Inflammatory macrophage treated with lipopolysaccharide for 4 hours (primary cell): ENCODE measurements around the gene CYP19A1.
A peak's percentile ranks its signal among the peaks of the same experiment; 100 is the strongest.

Experiments
- DNase-seq: peaks from one replicate; pipeline ENCODE4 v3.0.0-alpha.2; 2020

CYP19A1 gene

DNA sequence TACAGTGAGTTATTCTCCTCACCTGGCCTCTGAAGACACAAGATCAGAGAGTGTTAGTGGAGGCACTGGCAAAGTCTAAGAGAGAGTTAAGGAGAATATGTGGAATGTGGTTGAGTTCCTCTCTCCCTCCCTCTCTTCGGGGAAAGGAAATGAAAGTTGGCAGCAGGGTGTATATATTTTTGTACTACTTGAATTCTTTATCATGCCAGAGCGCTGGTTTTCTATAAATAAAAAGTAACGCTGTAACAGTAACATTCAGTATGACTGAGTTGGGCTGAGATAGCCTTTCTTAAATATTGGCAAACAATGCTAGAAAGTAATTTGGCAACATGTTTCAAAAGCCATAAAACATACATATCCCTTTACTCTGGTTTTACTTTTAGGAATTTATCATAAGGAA, 166.2 kb downstream of the CYP19A1 start:
- DNase-seq, result no peak

DNA sequence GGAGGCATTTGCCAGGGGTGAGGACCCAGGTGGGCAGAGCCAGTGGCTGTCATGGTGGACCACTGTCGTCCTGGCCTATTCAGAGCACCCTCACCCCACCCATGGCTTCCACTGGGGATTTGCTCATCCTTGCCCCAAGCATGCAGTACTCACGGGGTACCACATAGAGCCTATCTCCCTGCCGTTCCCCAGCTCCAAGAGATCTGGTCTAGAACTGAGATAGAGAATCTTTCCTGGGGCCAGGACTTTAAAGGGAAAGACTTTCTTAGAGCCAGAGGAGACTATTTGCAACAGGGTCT, 166.8 kb downstream of the CYP19A1 start:
- DNase-seq, result no peak

DNA sequence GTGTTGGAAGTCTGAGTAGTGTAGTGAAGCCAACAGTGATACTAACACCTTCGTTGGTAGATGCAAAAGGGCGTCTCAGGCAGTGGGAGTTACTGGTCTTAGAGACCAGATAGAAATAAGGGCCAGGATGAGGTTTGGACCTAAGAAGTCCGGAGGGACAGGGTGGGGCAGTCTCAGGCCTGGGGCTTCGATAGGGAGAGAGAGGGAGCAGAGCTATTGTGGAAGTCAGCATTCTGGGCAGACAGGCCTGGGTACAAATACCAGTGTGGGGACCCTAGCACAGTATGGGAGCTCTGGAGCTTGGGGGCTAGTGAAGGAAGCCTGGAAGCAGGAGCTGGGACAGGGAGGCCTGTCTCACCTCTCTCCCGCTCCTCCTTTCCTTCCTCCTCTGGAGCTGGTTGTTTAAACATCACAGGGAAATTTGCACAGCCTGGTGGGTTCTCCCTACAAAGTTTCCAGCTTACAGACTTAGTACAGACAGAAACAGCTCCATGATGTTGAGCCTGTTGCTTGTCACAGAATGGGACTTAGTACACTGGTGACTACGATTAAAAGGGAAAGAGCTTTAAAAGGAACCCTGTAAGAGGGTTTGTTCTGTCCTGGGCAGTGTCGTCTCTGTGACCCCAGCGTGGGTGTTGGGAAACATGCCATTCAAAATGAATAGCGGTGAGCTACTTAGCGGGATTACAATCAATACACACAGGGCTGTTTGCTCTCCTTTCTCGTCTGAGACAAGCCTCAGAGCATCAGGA, 167.3 kb downstream of the CYP19A1 start:
- DNase-seq, result no peak

DNA sequence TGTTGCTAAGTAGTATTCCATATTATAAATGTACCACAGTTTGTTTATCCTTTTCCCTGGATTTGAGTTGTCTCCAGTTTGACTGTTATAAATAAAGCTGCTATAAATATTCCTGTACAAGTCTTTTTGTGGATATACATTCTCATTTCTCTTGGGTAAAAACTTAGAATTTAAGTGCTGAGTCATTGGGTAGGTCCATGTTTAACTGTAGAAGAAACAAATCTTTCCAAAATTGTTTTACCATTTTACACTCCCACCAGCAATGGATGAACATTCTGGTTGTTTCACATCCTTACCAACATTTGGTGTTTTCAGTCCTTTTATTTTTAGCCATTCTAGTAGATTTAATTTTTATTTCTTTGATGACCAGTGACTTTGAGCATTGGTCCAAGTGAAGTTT, 169.7 kb downstream of the CYP19A1 start:
- DNase-seq, result no peak

DNA sequence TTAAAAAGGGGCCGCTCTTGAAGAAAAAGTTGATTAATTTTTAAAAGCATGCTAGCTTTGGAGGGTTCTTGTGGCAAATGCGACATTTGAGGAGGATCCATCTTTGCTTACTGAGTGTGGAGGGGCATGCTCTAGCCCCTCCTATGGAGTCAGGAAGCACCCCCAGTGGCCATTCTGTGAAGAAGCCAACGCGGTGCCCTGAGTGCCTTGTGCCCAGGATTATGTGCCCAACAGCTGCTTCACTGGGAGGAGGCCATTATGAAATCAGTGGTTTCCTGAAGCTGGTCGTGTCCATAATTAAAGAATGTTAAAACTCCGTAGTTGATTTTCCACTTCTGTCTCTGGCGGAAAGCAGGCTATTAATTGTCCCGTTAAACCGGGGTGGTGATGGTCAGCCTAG, 174.6 kb downstream of the CYP19A1 start:
- DNase-seq, result peak; percentile 31

DNA sequence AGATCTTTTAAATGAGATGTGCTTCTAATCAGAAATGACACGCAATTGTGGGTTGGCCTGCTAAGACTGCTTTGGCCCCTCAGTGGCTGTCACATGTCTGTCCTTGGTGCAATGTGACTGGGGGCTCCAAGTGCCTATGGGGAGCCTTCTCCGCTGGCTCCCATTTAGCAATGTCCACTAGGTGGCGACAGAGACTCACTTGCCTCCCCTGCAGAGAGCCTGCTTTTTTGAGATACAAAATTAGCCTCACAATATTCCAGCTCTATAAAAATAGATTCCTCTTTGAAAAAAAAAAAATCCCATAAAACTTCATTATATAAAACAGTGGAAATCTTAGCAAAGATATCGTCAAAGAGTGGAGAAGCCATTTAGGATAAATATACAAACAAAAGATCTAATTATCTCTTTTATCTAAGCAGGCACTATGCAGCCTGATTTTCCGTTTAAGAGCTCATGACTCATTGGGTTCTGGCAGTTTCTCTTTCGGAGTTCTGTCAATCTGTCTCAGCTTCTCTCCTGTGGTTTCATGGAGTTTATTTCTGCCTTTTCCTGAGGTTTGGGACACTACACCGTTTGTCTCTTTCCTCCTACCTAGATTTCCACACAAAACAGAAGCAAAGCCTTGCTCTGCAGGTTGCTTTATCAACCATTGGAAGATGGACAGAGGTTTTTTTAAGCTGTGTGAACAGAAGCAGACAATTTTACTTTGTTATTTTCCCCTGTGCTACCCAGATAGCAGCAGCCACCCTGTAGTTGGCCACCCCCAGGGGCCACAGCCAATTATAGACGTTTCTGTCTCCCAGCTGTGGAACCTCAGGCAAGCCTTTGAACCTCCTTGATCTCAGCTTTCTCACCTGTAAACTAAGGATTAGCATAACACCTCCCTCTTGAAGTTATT, 175.3 kb downstream of the CYP19A1 start:
- peak; percentile 88 for DNase-seq

DNA sequence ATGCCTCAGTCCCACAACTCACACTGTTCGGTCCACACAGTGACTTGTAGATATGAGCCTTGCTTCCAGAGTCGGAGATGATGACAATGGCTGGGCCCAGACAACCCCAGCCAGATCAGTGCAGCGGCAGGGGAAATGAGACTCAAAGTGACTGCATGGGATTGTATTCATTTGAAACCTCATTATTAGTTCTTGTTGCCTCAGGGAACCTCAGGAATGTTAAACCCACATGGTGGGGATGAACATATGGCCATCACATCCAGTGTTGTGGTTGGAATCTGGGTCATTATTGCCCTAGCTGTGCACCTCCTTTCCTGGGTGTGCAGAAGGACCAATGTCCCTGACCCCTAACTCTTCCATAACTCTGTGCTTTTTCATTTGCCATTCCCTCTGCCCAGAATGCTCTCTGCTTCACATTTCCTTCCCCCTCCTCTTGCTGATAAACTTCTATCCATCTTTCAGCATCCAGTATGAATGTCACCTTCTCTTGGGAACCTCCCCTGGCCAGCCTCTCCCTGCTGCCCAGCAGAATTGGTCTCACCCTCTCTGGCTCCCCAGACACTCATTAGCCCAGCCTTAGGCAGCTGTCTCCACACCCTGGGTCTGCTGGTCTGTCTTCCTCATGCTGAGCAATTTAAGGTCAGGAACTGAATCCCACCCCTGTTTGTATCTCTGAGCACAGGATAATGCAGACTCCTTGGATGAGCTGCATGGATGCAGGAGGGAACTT, 176.7 kb downstream of the CYP19A1 start:
- no peak for DNase-seq

DNA sequence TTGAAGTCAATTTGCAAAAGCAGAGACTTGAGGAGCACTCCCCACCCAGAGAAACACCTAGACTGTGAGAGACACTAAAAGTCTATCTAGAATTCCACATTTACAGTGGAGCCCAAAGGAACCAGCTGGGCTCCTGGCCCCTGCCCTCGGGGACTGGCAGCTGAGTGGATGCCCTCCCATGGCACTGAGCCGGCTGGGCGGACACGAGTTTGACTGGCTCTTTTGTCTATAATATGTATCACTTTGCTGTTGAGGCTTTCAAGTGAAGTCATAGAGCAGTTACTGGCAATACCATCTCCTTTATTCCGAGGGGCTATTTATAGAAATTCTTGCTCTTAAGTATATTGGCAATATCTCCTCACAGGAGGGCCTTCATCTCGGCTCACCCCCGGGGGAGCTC, 177.9 kb downstream of the CYP19A1 start:
- DNase-seq, result no peak
